Activated CD4-positive, alpha-beta T cell treated with anti-CD3 and anti-CD28 coated beads for 48 hours (primary cell): ENCODE measurements around the gene ZBTB46.
"Not testable (repeated sequence)": the region's sequence is repeated elsewhere in the genome, so short reads cannot be mapped to it uniquely, and the experiment has no call there.

ENCODE experiments used
- DNase-seq: peaks from one replicate; pipeline ENCODE4 v3.0.0-alpha.2; 2020

The ZBTB46 gene, protein sequence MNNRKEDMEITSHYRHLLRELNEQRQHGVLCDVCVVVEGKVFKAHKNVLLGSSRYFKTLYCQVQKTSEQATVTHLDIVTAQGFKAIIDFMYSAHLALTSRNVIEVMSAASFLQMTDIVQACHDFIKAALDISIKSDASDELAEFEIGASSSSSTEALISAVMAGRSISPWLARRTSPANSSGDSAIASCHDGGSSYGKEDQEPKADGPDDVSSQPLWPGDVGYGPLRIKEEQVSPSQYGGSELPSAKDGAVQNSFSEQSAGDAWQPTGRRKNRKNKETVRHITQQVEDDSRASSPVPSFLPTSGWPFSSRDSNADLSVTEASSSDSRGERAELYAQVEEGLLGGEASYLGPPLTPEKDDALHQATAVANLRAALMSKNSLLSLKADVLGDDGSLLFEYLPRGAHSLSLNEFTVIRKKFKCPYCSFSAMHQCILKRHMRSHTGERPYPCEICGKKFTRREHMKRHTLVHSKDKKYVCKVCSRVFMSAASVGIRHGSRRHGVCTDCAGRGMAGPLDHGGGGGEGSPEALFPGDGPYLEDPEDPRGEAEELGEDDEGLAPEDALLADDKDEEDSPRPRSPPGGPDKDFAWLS

GRCh38 chr20:63830841-63831588 is at the start of gene ZBTB46:
Gene ZBTB46, minus strand, starts transcription at chr20:63831264. Its CDS starts 40,507 bp downstream, at chr20:63790757.
- DNase-seq = no peak

- DNase-seq = no peak
Observed at GRCh38 chr20:63878899-63879663, 48.0 kb upstream of the ZBTB46 start.

- no peak for DNase-seq
Observed at GRCh38 chr20:63877755-63878470, 46.8 kb upstream of the ZBTB46 start.

DNA sequence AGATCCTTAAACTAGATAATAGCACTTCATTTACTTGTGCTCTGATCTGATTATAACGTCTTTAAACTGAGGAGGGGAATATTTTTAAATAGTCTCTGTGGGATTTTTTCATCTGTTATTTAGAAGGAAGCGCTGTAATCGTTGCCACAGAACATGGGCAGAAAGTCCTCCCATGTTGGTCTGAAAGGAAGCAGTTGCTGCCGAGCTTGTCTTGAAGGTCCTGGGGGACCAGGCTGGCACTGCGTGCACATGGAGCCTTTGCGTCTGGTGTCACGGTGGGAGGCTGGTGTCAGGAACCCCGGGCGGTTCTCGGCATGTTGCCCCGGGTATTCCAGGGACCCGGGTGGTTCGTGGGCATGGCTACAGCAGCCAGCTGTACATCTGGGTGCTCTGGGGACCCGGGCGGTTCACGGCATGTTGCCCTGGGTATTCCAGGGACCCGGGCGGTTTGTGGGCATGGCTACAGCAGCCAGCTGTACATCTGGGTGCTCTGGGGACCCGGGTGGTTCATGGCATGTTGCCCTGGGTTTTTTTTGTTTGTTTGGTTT is 45.5 kb upstream of the ZBTB46 start:
- no peak for DNase-seq

GRCh38 chr20:63874241-63874640 is 43.2 kb upstream of the ZBTB46 start:
- DNase-seq = not testable (repeated sequence)

- DNase-seq = peak; percentile 68
Observed at GRCh38 chr20:63873477-63873971, 42.5 kb upstream of the ZBTB46 start.

DNA sequence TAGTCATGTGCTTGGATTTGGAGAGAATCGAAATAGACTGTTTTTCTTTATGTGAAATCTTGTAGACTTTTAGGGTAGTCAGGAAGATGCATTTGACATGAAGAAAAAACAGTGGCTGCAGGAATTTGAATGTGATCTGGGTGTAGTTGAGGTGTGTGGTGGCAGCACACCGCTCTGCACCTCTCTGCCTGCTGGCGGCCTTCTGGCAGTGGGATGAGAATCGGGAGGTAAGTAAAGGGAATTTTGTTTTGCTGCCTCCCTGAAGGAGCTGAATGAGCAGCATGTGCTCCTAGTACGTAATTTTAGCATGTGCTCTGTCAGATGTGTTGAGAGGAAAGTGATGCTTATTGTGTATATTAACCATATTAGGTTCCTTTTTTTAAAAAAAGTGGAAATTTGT is 37.2 kb upstream of the ZBTB46 start:
- DNase-seq = no peak

DNA sequence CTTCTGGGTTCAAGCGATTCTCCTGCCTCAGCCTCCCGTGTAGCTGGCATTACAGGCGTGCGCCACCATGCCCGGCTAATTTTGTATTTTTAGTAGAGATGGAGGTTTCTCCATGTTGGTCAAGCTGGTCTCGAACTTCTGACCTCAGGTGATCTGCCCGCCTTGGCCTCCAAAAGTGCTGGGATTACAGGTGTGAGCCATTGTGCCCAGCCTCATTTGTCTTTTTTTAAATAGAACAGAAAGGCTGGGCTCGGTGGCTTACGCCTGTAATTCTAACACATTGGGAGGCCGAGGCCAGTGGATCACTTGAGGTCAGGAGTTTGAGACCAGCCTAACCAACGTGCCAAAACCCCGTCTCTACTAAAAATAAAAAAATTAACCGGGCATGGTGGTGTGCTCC is 36.0 kb upstream of the ZBTB46 start:
- DNase-seq = not testable (repeated sequence)

DNA sequence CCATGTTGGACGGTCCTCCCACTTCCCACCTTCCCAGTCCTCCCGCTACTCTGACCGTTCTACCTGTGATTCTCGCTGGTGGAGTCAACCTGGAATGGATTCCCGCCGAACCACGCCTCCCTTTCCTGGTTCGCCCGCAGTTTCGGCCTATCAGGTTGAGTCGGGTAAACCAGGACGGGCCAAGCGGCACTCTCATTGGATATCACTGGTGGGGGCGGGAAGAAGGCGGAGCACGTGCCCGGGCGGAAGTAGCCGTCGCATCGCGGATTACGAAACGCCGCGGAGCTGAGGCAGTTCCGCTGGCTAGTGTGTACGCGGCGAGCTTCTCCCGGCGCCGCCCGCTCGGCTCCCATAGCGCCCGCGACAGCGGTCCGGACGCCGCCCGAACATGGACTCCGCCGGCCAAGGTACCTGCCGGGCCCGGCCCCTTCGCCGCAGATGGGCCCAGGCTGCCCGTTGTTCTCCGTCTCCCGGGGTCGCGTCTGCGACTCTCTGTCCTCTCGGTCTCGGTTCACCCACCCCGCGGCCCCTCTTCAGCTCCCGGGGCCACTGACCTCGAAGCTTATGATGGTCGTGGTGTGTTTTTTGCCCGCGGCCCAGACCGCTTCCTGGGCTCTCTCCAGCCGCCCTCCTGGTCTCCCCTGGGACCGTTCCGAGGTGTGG is 34.0 kb upstream of the ZBTB46 start, which contains the start of gene TPD52L2:
Gene TPD52L2, plus strand, starts transcription at position 293 of the 663 bp plus-strand sequence. Its CDS starts 96 bp downstream, at position 389.
- DNase-seq = peak; percentile 99

DNA sequence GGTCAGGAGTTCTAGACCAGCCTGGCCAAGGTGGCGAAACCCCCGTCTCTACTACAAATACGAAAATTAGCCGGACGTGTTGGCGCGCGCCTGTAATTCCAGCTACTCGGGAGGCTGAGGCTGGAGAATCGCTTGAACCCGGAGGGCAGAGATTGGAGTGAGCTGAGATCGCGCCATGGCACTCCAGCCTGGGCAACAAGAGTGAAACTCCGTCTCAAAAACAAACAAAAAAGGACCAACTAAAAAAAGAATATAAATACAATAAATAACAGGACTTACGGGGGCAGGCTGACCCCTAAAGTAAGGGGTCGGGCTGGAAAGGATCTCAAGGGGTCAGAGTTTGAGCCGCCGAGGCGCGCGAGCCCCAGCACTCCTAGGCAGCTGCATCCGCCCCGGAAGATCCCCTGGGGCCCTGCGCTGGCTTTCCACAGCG is 33.5 kb upstream of the ZBTB46 start:
- no peak for DNase-seq

GRCh38 chr20:63863798-63864544 is 32.9 kb upstream of the ZBTB46 start:
- peak; percentile 84 for DNase-seq

GRCh38 chr20:63863021-63863797 is 32.1 kb upstream of the ZBTB46 start:
- no peak for DNase-seq

DNA sequence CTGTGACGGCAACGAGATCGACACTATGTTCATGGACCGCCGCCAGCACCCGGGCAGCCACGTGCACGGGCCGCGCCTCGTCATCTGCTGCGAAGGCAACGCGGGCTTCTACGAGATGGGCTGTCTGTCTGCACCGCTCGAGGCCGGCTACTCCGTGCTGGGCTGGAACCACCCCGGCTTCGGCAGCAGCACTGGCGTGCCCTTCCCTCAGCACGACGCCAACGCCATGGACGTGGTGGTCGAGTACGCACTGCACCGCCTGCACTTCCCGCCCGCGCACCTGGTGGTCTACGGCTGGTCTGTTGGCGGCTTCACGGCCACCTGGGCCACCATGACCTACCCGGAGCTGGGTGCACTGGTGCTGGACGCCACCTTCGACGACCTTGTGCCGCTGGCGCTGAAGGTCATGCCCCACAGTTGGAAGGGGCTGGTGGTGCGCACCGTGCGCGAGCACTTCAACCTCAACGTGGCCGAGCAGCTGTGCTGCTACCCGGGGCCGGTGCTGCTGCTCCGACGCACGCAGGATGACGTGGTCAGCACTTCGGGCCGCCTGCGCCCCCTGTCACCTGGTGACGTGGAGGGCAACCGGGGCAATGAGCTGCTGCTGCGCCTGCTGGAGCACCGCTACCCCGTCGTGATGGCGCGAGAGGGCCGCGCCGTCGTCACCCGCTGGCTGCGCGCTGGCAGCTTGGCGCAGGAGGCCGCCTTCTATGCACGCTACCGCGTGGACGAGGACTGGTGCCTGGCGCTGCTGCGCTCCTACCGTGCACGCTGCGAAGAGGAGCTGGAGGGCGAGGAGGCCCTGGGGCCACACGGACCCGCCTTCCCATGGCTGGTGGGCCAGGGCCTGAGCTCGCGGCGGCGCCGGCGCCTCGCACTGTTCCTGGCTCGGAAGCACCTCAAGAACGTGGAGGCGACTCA is 31.2 kb upstream of the ZBTB46 start:
- DNase-seq = no peak

GRCh38 chr20:63861365-63861934 is 30.4 kb upstream of the ZBTB46 start, which contains the start of gene ABHD16B:
Gene ABHD16B, plus strand, starts transcription at chr20:63861498. Its CDS starts 43 bp downstream, at chr20:63861541.
- no peak for DNase-seq

GRCh38 chr20:63860325-63861051 is 29.4 kb upstream of the ZBTB46 start:
- no peak for DNase-seq

DNA sequence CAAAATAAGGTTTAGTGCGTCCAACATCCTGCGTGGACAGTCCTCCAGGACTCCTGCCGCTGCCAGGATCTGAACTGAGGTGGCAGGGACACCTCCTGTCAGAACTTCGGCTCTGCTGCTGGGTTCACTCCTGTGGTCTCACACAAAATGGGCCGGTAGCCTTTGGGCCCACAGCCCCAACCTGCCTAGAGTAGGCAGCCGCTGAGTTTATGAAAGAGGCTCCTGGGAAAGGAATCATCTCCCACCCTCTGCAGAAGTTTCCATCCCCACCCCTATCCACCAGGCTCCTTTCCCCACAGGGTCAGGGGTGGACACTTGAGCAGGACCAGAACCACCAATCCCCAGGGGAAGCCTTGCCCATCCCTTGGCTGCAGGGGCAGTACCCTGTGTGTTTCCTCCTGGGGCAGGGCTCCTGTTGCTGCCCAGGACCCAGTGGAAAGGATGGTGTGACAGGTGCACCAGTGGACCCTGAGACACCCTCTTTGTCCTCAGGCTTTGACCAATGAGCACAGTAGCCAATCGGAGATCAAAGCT is 28.2 kb upstream of the ZBTB46 start:
- DNase-seq = no peak
